Activated naive CD8-positive, alpha-beta T cell (primary cell): ENCODE measurements around the gene HARS2.
"Not testable (repeated sequence)": the region's sequence is repeated elsewhere in the genome, so short reads cannot be mapped to it uniquely, and the experiment has no call there.

Experiments used
- H3K27ac Mint-ChIP-seq: one replicate; pipeline ENCODE4 v1.8.0; 2021; ENCODE audit warnings: mixed read lengths
- H3K27me3 Mint-ChIP-seq: one replicate; pipeline ENCODE4 v1.8.0; 2021; ENCODE audit warnings: mixed read lengths
- H3K36me3 Mint-ChIP-seq: one replicate; pipeline ENCODE4 v1.8.0; 2021; ENCODE audit warnings: mixed read lengths
- H3K4me1 Mint-ChIP-seq: one replicate; pipeline ENCODE4 v1.8.0; 2021; ENCODE audit warnings: low read depth, mixed read lengths
- H3K4me3 Mint-ChIP-seq: one replicate; pipeline ENCODE4 v1.8.0; 2021; ENCODE audit warnings: mild to moderate bottlenecking, mixed read lengths
- H3K9me3 Mint-ChIP-seq: one replicate; pipeline ENCODE4 v1.8.0; 2021; ENCODE audit warnings: low read depth, mixed read lengths

Gene HARS2

DNA sequence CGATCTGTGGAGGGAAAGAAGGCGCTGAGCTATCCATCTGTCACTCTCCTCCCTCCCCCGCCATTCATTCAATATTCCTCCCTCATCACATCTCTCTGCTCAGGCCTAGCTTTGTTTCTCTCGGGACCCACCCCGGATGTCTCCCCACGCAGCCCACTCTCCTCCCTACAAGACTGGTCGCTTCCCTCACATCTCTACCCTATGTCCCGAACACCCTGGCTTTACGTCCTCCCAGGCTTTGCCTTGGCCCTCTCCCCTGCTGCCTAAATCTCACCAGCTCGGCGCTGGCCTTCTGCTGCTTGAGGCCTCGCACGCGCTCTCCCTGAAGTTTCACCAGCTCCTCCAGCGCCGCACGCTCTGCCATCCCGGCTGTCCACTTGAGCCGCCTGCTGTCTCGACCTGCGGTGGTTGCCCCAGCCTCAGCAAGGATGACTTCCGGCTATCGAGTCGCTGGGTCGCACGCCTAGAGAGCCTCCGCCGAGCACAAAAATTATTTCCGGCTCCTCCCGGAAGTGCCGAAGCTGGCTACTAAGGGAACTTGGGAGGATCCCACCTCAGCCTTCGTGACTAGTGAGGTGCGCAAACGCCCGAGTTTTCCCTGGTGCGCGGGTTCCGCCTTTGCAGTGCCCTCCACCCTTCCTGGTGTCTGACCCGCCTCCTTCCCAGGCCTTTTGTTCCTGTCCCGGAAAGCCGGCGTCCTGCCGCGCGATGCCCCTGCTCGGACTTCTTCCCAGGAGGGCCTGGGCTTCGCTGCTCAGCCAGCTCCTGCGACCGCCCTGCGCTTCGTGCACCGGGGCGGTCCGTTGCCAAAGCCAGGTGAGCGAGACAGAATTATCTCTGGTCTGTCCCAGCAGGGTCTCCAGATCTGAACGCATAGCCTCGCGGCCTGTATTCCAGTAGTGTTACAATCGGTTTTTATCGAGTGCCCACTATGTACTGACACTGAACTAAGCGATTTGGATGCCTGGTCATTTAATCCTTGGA, at the start of gene HARS2, which contains the start of gene HARS1:
Gene HARS2, plus strand, starts transcription at position 515 of the 984 bp plus-strand sequence. Its CDS starts 194 bp downstream, at position 709.
Gene HARS1, minus strand, starts transcription at position 430 of the 984 bp plus-strand sequence. Its CDS starts 66 bp downstream, at position 364.
- Mint-ChIP-seq H3K4me3 (peak within 1 kb of the TSS; percentile 100), H3K27ac (peak within 1 kb of the TSS; percentile 99), H3K27me3 (no peaks in the 10 kb centered on the region), H3K9me3 (no peaks in the 10 kb centered on the region), H3K36me3 (peaks cover 4% of the 10 kb centered on the region), H3K4me1 (peaks cover 44% of the 10 kb centered on the region)

DNA sequence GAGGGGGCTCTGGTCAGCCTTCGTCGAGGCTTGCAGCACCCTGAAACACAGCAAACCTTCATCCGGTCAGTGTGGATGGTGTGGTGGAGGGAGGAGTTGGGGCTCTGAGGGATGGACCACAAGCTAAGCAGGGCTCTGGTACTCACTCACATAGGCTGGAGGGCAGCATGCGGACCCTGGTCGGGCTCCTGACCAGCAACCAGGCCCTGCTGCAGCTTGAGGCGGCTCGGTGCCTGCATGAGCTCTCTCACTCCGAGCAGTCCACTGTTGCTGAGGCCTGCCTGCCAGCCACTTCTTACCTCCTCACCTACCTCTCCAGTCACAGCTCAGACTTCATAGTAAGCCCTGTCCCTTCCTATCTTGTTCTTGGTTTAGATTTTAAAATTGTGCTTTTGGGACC, 49.5 kb upstream of the HARS2 start:
- H3K27me3 Mint-ChIP-seq, result no peaks in the 10 kb centered on the region
- no peaks in the 10 kb centered on the region for H3K9me3 Mint-ChIP-seq
- H3K36me3 Mint-ChIP-seq, result no peaks in the 10 kb centered on the region
- no peak overlapping the region for H3K4me3 Mint-ChIP-seq
- H3K4me1 Mint-ChIP-seq, result peaks cover 48% of the 10 kb centered on the region
- peak overlapping the region; percentile 34 for H3K27ac Mint-ChIP-seq

- H3K9me3 Mint-ChIP-seq, result no peaks in the 10 kb centered on the region
- no peaks in the 10 kb centered on the region for H3K36me3 Mint-ChIP-seq
- no peak overlapping the region for H3K4me3 Mint-ChIP-seq
- no peaks in the 10 kb centered on the region for H3K27me3 Mint-ChIP-seq
- peak overlapping the region; percentile 16 for H3K27ac Mint-ChIP-seq
- peaks cover 54% of the 10 kb centered on the region for H3K4me1 Mint-ChIP-seq
These were observed 48.5 kb upstream of the HARS2 start for GRCh38 chr5:140642718-140643117.

GRCh38 chr5:140647042-140647419, 44.2 kb upstream of the HARS2 start:
- Mint-ChIP-seq H3K36me3 (peaks cover 10% of the 10 kb centered on the region), H3K4me1 (peaks cover 49% of the 10 kb centered on the region), H3K27me3 (no peaks in the 10 kb centered on the region), H3K4me3 (peak overlapping the region; percentile 100), H3K9me3 (no peaks in the 10 kb centered on the region), H3K27ac (peak overlapping the region; percentile 98)

- Mint-ChIP-seq H3K36me3 (peaks cover 11% of the 10 kb centered on the region), H3K9me3 (no peaks in the 10 kb centered on the region), H3K4me3 (no peak overlapping the region), H3K27me3 (no peaks in the 10 kb centered on the region), H3K27ac (no peak overlapping the region), H3K4me1 (peaks cover 8% of the 10 kb centered on the region)
These were observed 32.4 kb upstream of the HARS2 start for GRCh38 chr5:140658870-140659269.

DNA sequence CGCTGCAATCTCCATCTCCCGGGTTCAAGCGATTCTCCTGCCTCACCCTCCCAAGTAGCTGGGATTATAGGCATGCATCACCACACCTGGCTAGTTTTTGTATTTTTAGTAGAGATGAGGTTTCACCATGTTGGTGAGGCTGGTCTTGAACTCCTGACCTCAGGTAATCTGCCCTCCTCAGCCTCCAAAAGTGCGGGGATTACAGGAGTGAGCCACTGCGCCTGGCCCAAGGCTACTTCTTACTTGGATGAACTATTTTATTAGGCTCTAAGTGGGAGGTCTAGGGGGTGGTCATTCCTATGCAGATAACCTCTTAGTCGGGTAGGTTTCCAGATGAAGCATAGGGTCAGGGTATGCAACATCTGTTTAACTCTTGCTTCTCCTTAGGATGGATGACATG, 30.9 kb upstream of the HARS2 start:
- Mint-ChIP-seq H3K36me3 (peaks cover 11% of the 10 kb centered on the region), H3K4me1 (peaks cover 14% of the 10 kb centered on the region)
- not testable (repeated sequence) for H3K27me3 Mint-ChIP-seq, H3K27ac Mint-ChIP-seq, H3K4me3 Mint-ChIP-seq, H3K9me3 Mint-ChIP-seq

GRCh38 chr5:140664030-140664358, 27.3 kb upstream of the HARS2 start:
- Mint-ChIP-seq H3K27ac (peak overlapping the region; percentile 95), H3K4me1 (peaks cover 37% of the 10 kb centered on the region), H3K9me3 (no peaks in the 10 kb centered on the region), H3K36me3 (peaks cover 15% of the 10 kb centered on the region), H3K27me3 (no peaks in the 10 kb centered on the region), H3K4me3 (peak overlapping the region; percentile 98)

DNA sequence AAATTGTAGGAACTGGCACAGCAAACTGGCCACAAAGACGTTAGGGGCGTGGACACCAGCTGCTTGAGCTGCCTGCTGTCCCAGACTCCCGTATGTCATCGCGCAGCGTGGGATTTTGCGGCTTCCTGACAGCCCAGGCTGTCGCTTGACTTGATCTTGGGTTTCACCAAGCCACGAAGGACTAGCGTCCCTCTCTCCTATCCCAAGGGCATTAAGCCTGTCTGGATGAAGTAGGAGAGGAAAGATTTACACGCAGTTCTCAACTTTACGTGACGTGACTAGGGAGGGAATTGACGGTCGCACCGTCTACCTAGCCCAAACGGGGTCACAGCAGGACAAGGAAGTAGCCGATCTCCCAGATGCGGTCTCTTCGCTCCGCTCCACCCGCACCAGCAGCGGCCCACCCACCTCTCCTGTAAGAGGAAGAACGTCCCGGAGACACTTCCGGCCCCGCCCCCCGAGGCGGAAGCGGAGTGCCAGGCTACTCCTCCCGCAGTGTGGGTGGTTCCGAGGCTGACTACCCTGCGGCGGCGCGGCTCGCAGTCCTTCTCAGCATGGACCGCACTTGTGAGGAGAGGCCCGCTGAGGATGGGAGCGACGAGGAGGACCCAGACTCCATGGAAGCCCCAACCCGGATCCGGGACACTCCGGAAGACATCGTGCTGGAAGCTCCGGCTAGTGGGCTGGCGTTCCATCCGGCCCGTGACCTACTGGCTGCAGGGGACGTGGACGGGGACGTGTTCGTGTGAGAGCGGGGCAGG, 26.7 kb upstream of the HARS2 start, which contains the start of gene WDR55:
Gene WDR55, plus strand, starts transcription at position 546 of the 761 bp plus-strand sequence. Its CDS starts 9 bp downstream, at position 555.
- Mint-ChIP-seq H3K4me1 (peaks cover 37% of the 10 kb centered on the region), H3K4me3 (peak within 1 kb of the TSS; percentile 98), H3K27ac (peak within 1 kb of the TSS; percentile 95), H3K9me3 (no peaks in the 10 kb centered on the region), H3K27me3 (no peaks in the 10 kb centered on the region), H3K36me3 (peaks cover 15% of the 10 kb centered on the region)

DNA sequence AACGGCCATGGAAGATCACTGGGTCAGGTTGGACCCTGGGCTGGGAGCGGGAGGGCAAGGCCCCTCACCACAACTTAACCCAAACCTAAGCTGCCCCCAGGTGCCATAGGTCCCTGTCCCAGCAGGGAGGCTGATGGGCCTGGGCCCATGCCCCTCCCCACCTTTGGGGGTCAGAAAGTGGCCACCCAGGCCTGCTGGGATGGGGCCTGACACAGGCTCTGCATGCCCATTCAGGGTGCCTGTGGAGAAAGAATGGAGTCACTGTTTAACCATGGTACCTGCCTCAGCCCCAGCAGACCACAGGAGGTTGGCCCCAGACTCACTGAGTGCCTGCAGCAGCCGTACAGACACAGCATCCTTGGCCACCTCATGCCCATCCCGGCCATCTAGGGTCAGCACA, 20.2 kb upstream of the HARS2 start:
- H3K36me3 Mint-ChIP-seq, result peaks cover 17% of the 10 kb centered on the region
- not testable (repeated sequence) for H3K27ac Mint-ChIP-seq

GRCh38 chr5:140671472-140672125, 19.7 kb upstream of the HARS2 start:
- Mint-ChIP-seq H3K4me3 (no peak overlapping the region), H3K4me1 (peaks cover 21% of the 10 kb centered on the region), H3K9me3 (no peaks in the 10 kb centered on the region), H3K27me3 (no peaks in the 10 kb centered on the region), H3K36me3 (peaks cover 14% of the 10 kb centered on the region), H3K27ac (no peak overlapping the region)

More for the DNA sequence above, 20.2 kb upstream of the HARS2 start:
- H3K4me3 Mint-ChIP-seq, H3K9me3 Mint-ChIP-seq, H3K27me3 Mint-ChIP-seq: not testable (repeated sequence)
- H3K4me1 Mint-ChIP-seq, result peaks cover 25% of the 10 kb centered on the region

DNA sequence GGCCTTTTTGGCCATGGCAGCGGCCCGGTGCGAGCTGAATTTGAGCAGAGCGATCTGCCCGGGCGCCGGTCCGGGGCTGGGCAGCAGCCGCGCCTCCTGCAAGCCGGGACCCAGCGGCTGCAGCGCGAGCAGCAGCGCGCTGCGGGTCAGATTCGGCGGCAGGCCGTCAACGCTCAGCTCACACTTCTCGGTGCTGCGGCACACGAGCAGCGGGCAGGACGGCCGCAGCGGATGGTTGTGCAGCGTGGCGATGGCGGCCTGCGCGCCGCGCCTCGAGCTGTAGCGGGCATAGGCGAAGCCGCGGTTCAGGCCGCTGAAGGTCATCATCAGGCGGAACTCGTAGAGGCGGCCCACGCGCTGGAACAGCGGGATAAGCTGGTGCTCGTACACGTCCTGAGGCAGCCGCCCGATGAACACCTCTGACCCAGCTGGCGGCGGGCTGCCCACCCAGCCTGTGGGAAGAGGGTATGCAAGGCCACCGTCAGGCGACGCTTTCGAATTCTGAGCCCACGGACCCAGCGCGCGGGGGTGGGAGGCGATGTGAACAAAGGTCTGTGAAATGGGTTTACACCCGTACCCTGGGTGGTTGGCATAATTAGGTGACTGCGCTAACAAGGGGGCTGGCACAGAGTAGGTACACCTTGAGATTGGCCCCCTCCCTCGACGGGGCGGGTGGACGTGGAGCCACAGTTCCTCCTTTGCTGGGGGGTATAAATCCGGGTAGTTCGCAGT, 18.6 kb upstream of the HARS2 start:
- Mint-ChIP-seq H3K4me1 (peaks cover 11% of the 10 kb centered on the region), H3K4me3 (no peak overlapping the region), H3K36me3 (peaks cover 9% of the 10 kb centered on the region), H3K27ac (no peak overlapping the region), H3K9me3 (no peaks in the 10 kb centered on the region), H3K27me3 (no peaks in the 10 kb centered on the region)

GRCh38 chr5:140673187-140673976, 17.9 kb upstream of the HARS2 start, which contains the start of gene DND1:
TSS of gene DND1 (minus strand) at chr5:140673576. CDS start at chr5:140673542, 34 bp downstream.
- no peaks in the 10 kb centered on the region for H3K9me3 Mint-ChIP-seq
- H3K27ac Mint-ChIP-seq, result no peak within 1 kb of the TSS
- no peak within 1 kb of the TSS for H3K4me3 Mint-ChIP-seq
- H3K36me3 Mint-ChIP-seq, result peaks cover 6% of the 10 kb centered on the region
- H3K4me1 Mint-ChIP-seq, result peaks cover 4% of the 10 kb centered on the region
- H3K27me3 Mint-ChIP-seq, result no peaks in the 10 kb centered on the region

- H3K9me3 Mint-ChIP-seq, result no peaks in the 10 kb centered on the region
- no peaks in the 10 kb centered on the region for H3K27me3 Mint-ChIP-seq
- no peak overlapping the region for H3K4me3 Mint-ChIP-seq
- no peak overlapping the region for H3K27ac Mint-ChIP-seq
- peaks cover 4% of the 10 kb centered on the region for H3K4me1 Mint-ChIP-seq
- H3K36me3 Mint-ChIP-seq, result peaks cover 6% of the 10 kb centered on the region
These were observed 17.0 kb upstream of the HARS2 start for GRCh38 chr5:140674211-140674610.
